ENCODE data around the gene GALNT9.
"Not testable (repeated sequence)": the region's sequence is repeated elsewhere in the genome, so short reads cannot be mapped to it uniquely, and the experiment has no call there.

GALNT9 gene

GRCh38 chr12:132312516-132312915 is 16.9 kb downstream of the GALNT9 start:
- DNase-seq (ENCODE audit: low read depth in 3 of 3): no peak

GRCh38 chr12:132311201-132311915 is 18.0 kb downstream of the GALNT9 start:
- DNase-seq (ENCODE audit: low read depth in 3 of 3): no peak

- no peak for DNase-seq (ENCODE audit: low read depth in 3 of 3)
These were observed 19.0 kb downstream of the GALNT9 start for GRCh38 chr12:132310181-132311040.

- no peak for DNase-seq (ENCODE audit: low read depth in 3 of 3)
These were observed 19.7 kb downstream of the GALNT9 start for GRCh38 chr12:132309596-132310086.

- DNase-seq (ENCODE audit: low read depth in 3 of 3): no peak
These were observed 20.4 kb downstream of the GALNT9 start for GRCh38 chr12:132308853-132309595.

- no peak for DNase-seq (ENCODE audit: low read depth in 3 of 3)
These were observed 21.2 kb downstream of the GALNT9 start for GRCh38 chr12:132307976-132308852.

GRCh38 chr12:132306885-132307191 is 22.6 kb downstream of the GALNT9 start:
- no peak for DNase-seq (ENCODE audit: low read depth in 3 of 3)

GRCh38 chr12:132305991-132306884 is 23.2 kb downstream of the GALNT9 start:
- no peak for DNase-seq (ENCODE audit: low read depth in 3 of 3)

- DNase-seq (ENCODE audit: low read depth in 3 of 3): no peak
These were observed 23.8 kb downstream of the GALNT9 start for GRCh38 chr12:132305560-132305966.

GRCh38 chr12:132304866-132305265 is 24.5 kb downstream of the GALNT9 start:
- DNase-seq (ENCODE audit: low read depth in 3 of 3): not testable (repeated sequence)

GRCh38 chr12:132303853-132304373 is 25.5 kb downstream of the GALNT9 start:
- DNase-seq (ENCODE audit: low read depth in 3 of 3): not testable (repeated sequence)

- no peak for DNase-seq (ENCODE audit: low read depth in 3 of 3)
These were observed 26.7 kb downstream of the GALNT9 start for GRCh38 chr12:132302466-132303358.

GRCh38 chr12:132300789-132301722 is 28.3 kb downstream of the GALNT9 start:
- no peak for DNase-seq (ENCODE audit: low read depth in 3 of 3)

- DNase-seq (ENCODE audit: low read depth in 3 of 3): no peak
These were observed 33.3 kb downstream of the GALNT9 start for GRCh38 chr12:132296063-132296462.

GRCh38 chr12:132295561-132295960 is 33.8 kb downstream of the GALNT9 start:
- not testable (repeated sequence) for DNase-seq (ENCODE audit: low read depth in 3 of 3)

GRCh38 chr12:132295101-132295526 is 34.3 kb downstream of the GALNT9 start:
- no peak for DNase-seq (ENCODE audit: low read depth in 3 of 3)

GRCh38 chr12:132294121-132295034 is 35.0 kb downstream of the GALNT9 start:
- DNase-seq (ENCODE audit: low read depth in 3 of 3): no peak

All from stimulated activated CD4-positive, alpha-beta T cell treated with anti-CD3 and anti-CD28 coated beads, TNF-alpha, amount 100 ng/mL, for 4 hours (primary cell).